Fibroblast of villous mesenchyme (primary cell): Measurements from ENCODE around the gene SOD3. TPM values are rescaled to one million over a fixed set of nuclear protein-coding genes. Genes with fewer than 3 reads are reported as not detected.

ENCODE experiments used
- DNase-seq: peaks from one replicate; pipeline ENCODE4 v3.0.0-alpha.2; 2010; ENCODE audit warnings: low read depth
- H3K4me3 ChIP-seq: 2 replicates; pipeline ENCODE4 v1.5.1; 2011; ENCODE audit warnings: low read depth, mild to moderate bottlenecking, low read length
- CTCF ChIP-seq: IDR thresholded peaks from 2 replicates; pipeline ENCODE4 v1.5.1; 2012; ENCODE audit warnings: low read depth, mild to moderate bottlenecking, low read length; ENCODE audit not compliant: insufficient read depth
- small RNA-seq: library from RNA; depleted of rRNA; stranded (forward); fragments of <200 nt; gene quantifications from one replicate; pipeline ENCODE3, GENCODE V24; 2012
- total RNA-seq: library from RNA; depleted of rRNA; stranded (reverse); fragments of >200 nt; gene quantifications from 2 replicates; pipeline ENCODE4 v1.2.3, GENCODE V29; 2012

The SOD3 gene
- total RNA-seq, 1 donor, result 14.2 TPM

- no peak for TF ChIP-seq CTCF
- H3K4me3 ChIP-seq, result no peak overlapping the region
- no peak for DNase-seq
These were observed 50.5 kb downstream of the SOD3 start for GRCh38 chr4:24845902-24846301.

GRCh38 chr4:24846716-24847115 is 51.3 kb downstream of the SOD3 start:
- H3K4me3 ChIP-seq, result no peak overlapping the region
- TF ChIP-seq CTCF, result no peak
- no peak for DNase-seq

- DNase-seq, result no peak
- no peak for TF ChIP-seq CTCF
- H3K4me3 ChIP-seq, result no peak overlapping the region
These were observed 54.0 kb downstream of the SOD3 start for GRCh38 chr4:24849351-24849750.

GRCh38 chr4:24849756-24850155 is 54.4 kb downstream of the SOD3 start:
- DNase-seq, result peak; percentile 65
- no peak overlapping the region for H3K4me3 ChIP-seq
- no peak for TF ChIP-seq CTCF

Small RNAs within 50 kb of the gene (small RNA-seq; reads per million reads assigned to genes)
- not detected for gene AC006390.1

Other genes starting within 250 kb of the SOD3 start
- gene DHX15, start 211.0 kb upstream of the SOD3 start, total RNA-seq, result 125 and 180 TPM in 2 replicates
- gene CCDC149, start 117.5 kb downstream of the SOD3 start, total RNA-seq, result 6.1 and 8.6 TPM in 2 replicates
- gene LGI2, start 235.4 kb downstream of the SOD3 start, total RNA-seq, result not detected in 2 replicates